ENCODE results near the gene RNF207.

Gene RNF207

DNA sequence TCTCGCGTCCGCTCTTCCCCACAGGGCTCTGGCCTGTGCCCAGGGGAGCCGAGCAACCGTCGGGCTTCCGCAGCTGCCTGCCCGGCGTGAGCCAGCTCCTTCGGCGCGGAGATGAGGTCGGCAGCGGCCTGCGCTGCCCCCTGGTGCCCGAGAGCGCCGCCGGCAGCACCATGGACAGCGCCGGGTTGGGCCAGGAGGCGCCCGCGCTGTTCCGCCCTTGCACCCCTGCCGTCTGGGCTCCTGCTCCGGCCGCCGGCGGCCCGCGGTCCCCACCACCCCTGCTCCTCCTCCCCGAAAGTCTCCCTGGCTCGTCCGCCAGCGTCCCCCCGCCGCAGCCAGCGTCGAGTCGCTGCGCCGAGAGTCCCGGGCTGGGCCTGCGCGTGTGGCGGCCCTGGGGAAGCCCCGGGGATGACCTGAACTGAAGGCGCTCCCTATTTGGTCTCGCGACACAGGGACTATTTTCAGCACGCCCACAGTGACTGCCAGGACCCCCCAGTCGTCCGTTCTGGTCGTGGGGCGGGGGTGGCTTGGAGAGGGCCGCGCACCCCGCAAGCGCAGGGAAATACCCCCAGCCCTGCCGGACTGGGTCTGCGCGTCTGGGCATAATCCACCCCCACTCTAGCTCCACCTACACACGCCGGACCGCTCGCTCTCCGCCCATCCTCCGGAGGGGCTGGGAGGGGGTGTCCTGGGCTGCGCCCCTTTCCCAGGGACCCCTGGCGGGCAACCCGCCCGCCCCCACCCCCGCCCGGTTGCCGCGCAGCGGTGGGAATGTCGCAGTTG, 39.4 kb downstream of the RNF207 start:
- Histone ChIP-seq H3K27me3 (replicated peaks in 2 of 5; ENCODE audit: control insufficient read depth in 4 of 5, insufficient read depth in 5 of 5, low read length in 4 of 5) (peaks cover 0 to 97% (median 53%) of the 10 kb centered on the region in 5 experiments), H3K27ac (ENCODE audit: insufficient read depth in 1 of 2, low read depth in 1 of 2, low read length in 2 of 2, poor library complexity in 1 of 2, severe bottlenecking in 2 of 2) (no peak overlapping the region), H3K4me3 (ENCODE audit: control insufficient read depth in 1 of 7, extremely low read depth in 1 of 7, insufficient read depth in 4 of 7, low read depth in 2 of 7, low read length in 6 of 7) (no peak overlapping the region), H3K36me3 (ENCODE audit: control insufficient read depth in 4 of 4, insufficient read depth in 4 of 4, low read length in 3 of 4) (no peaks in the 10 kb centered on the region), H3K4me1 (ENCODE audit: control extremely low read depth in 1 of 4, control insufficient read depth in 4 of 4, insufficient read depth in 4 of 4, low read length in 3 of 4) (peaks cover 0 to 39% (median 25%) of the 10 kb centered on the region in 4 experiments), H3K9me3 (ENCODE audit: control extremely low read depth in 1 of 5, control insufficient read depth in 4 of 5, insufficient read depth in 2 of 5, low read depth in 1 of 5, low read length in 4 of 5) (no peaks in the 10 kb centered on the region)
- peak; percentile 78 to 89 (median 87) for DNase-seq
- ChIA-PET POLR2A (no interaction called here), CTCF (interaction anchor here (0.6 to 9.1 kb wide), 15 partner anchors 11 to 194 kb away, joined by 3 to 113 read pairs (median 4); no protein-coding TSS in a partner anchor)
- WGBS (ENCODE audit: insufficient coverage) = 1% methylated on average over 39 of the region's 79 CpGs

DNA sequence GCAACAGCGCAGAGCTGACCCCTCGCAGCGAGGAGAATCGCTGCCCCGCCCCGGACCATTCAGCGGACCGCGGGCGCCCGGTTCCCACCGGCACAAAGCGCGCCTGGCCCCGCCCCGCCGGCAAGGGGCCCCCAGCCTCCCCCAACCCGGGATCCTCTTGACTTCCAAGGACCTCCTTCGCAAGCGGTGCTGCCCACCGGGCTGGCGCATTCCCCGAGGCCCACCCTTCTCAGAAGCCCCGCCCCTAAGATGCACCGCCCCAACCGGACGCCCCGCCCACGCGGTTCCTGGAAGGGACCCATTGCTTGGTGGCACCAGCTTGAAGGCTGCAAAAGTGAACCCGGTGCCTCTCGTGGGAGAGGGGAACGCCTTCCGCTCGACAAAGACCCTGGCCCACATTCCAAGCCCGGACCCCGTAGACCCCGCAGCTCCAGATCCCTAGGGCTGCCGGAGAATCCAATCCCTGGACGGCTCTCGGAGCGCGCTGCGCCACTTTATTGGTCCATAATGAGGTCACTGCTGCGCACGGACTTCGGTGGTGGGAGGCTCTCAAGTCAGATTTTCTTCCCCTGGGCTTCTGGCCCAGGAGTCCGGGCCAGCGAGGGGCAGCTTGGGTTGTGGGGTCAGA, 40.1 kb downstream of the RNF207 start:
- H3K27me3 ChIP-seq (replicated peaks in 2 of 5; ENCODE audit: control insufficient read depth in 4 of 5, insufficient read depth in 5 of 5, low read length in 4 of 5) = peaks cover 0 to 97% (median 46%) of the 10 kb centered on the region in 5 experiments
- no peaks in the 10 kb centered on the region for H3K36me3 ChIP-seq (ENCODE audit: control insufficient read depth in 4 of 4, insufficient read depth in 4 of 4, low read length in 3 of 4)
- ChIA-PET POLR2A (interaction anchor here (1.2 kb wide), 1 partner anchor 98 kb away, joined by 5 read pairs; no protein-coding TSS in a partner anchor), CTCF (interaction anchor here (0.8 to 9.1 kb wide), 30 partner anchors 8 to 193 kb away, joined by 3 to 113 read pairs (median 5); partner anchors contain the start of gene HES2)
- peaks cover 0 to 39% (median 25%) of the 10 kb centered on the region in 4 experiments for H3K4me1 ChIP-seq (ENCODE audit: control extremely low read depth in 1 of 4, control insufficient read depth in 4 of 4, insufficient read depth in 4 of 4, low read length in 3 of 4)
- no peak overlapping the region for H3K27ac ChIP-seq (ENCODE audit: insufficient read depth in 1 of 2, low read depth in 1 of 2, low read length in 2 of 2, poor library complexity in 1 of 2, severe bottlenecking in 2 of 2)
- no peaks in the 10 kb centered on the region for H3K9me3 ChIP-seq (ENCODE audit: control extremely low read depth in 1 of 5, control insufficient read depth in 4 of 5, insufficient read depth in 2 of 5, low read depth in 1 of 5, low read length in 4 of 5)
- WGBS (ENCODE audit: insufficient coverage) = 4% methylated on average over 38 of the region's 49 CpGs
- DNase-seq = no peak
- H3K4me3 ChIP-seq (ENCODE audit: control insufficient read depth in 1 of 7, extremely low read depth in 1 of 7, insufficient read depth in 4 of 7, low read depth in 2 of 7, low read length in 6 of 7) = peak overlapping the region in 4 of 7 experiments; percentile 17 to 39 (median 24)

DNA sequence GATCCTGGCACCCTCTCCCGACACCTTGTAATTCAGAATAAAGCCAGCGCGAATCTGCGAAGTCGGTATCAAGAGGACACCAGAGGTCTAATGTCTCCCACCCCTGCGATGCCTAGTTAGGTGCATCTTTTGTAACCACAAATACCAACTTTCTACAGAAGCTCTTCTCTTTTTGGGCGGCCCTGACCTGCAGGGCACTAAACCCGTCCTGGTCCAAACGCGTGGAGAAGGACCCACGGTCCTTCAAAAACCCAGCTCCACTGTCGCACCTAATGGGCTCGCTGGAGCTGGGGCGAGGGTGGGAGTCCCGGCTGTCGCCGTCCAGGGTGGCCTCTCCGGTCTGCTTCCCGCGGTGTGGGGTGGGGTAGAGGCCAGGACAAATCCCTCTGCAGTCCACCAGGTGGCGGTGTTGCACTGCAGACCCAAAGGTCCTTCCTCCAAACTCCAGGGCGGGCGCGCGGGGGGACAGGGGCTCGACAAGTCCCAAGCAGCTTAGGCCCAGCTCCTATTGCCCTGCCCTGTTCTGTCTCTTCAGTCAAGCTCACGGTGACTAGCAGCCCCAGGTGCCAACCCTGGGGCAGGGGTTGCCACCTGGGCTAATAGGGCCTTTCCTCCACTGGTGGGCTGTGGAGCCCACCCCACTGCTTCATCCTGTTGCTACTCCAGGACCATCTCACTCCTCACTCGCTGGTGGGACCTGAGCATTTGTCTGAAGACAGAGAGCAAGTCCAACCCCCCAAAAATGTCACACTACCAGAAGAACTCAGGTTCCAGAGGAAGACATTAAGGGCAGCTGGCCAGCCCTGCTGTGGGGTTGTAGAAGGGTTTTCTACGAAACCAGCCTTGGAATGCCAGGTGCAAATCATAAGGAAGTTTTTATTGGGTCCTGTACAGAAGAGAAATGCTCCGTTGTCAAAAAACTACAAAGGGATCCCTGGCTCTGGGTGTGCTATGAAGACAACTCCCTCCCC, 40.9 kb downstream of the RNF207 start:
- Histone ChIP-seq H3K9me3 (ENCODE audit: control extremely low read depth in 1 of 5, control insufficient read depth in 4 of 5, insufficient read depth in 2 of 5, low read depth in 1 of 5, low read length in 4 of 5) (no peaks in the 10 kb centered on the region), H3K36me3 (ENCODE audit: control insufficient read depth in 4 of 4, insufficient read depth in 4 of 4, low read length in 3 of 4) (no peaks in the 10 kb centered on the region), H3K27ac (ENCODE audit: insufficient read depth in 1 of 2, low read depth in 1 of 2, low read length in 2 of 2, poor library complexity in 1 of 2, severe bottlenecking in 2 of 2) (no peak overlapping the region), H3K27me3 (replicated peaks in 2 of 5; ENCODE audit: control insufficient read depth in 4 of 5, insufficient read depth in 5 of 5, low read length in 4 of 5) (peaks cover 0 to 97% (median 41%) of the 10 kb centered on the region in 5 experiments), H3K4me1 (ENCODE audit: control extremely low read depth in 1 of 4, control insufficient read depth in 4 of 4, insufficient read depth in 4 of 4, low read length in 3 of 4) (peaks cover 0 to 34% (median 23%) of the 10 kb centered on the region in 4 experiments), H3K4me3 (ENCODE audit: control insufficient read depth in 1 of 7, extremely low read depth in 1 of 7, insufficient read depth in 4 of 7, low read depth in 2 of 7, low read length in 6 of 7) (peak overlapping the region in 1 of 7 experiments; percentile 17)
- DNase-seq = peak; percentile 81 to 90 (median 87)
- WGBS (ENCODE audit: insufficient coverage) = 7% methylated on average over 29 of the region's 30 CpGs
- CTCF ChIA-PET = interaction anchor here (0.9 to 9.1 kb wide), 37 partner anchors 9 to 243 kb away, joined by 3 to 113 read pairs (median 5); partner anchors contain the start of gene HES2
- POLR2A ChIA-PET = interaction anchor here (1.2 kb wide), 1 partner anchor 97 kb away, joined by 5 read pairs; no protein-coding TSS in a partner anchor

- DNase-seq = no peak
- no peak overlapping the region for H3K4me3 ChIP-seq (ENCODE audit: control insufficient read depth in 1 of 7, extremely low read depth in 1 of 7, insufficient read depth in 4 of 7, low read depth in 2 of 7, low read length in 6 of 7)
- H3K36me3 ChIP-seq (ENCODE audit: control insufficient read depth in 4 of 4, insufficient read depth in 4 of 4, low read length in 3 of 4) = no peaks in the 10 kb centered on the region
- H3K27ac ChIP-seq (ENCODE audit: insufficient read depth in 1 of 2, low read depth in 1 of 2, low read length in 2 of 2, poor library complexity in 1 of 2, severe bottlenecking in 2 of 2) = no peak overlapping the region
- no peaks in the 10 kb centered on the region for H3K9me3 ChIP-seq (ENCODE audit: control extremely low read depth in 1 of 5, control insufficient read depth in 4 of 5, insufficient read depth in 2 of 5, low read depth in 1 of 5, low read length in 4 of 5)
- POLR2A ChIA-PET = no interaction called here
- CTCF ChIA-PET = interaction anchor here (0.9 to 9.1 kb wide), 27 partner anchors 9 to 243 kb away, joined by 3 to 113 read pairs (median 5); no protein-coding TSS in a partner anchor
- WGBS (ENCODE audit: insufficient coverage) = 100% methylated on average over 2 of the region's 5 CpGs
- peaks cover 0 to 97% (median 40%) of the 10 kb centered on the region in 5 experiments for H3K27me3 ChIP-seq (replicated peaks in 2 of 5; ENCODE audit: control insufficient read depth in 4 of 5, insufficient read depth in 5 of 5, low read length in 4 of 5)
- peaks cover 0 to 29% (median 18%) of the 10 kb centered on the region in 4 experiments for H3K4me1 ChIP-seq (ENCODE audit: control extremely low read depth in 1 of 4, control insufficient read depth in 4 of 4, insufficient read depth in 4 of 4, low read length in 3 of 4)
Observed at GRCh38 chr1:6247651-6248050, 41.7 kb downstream of the RNF207 start.

DNA sequence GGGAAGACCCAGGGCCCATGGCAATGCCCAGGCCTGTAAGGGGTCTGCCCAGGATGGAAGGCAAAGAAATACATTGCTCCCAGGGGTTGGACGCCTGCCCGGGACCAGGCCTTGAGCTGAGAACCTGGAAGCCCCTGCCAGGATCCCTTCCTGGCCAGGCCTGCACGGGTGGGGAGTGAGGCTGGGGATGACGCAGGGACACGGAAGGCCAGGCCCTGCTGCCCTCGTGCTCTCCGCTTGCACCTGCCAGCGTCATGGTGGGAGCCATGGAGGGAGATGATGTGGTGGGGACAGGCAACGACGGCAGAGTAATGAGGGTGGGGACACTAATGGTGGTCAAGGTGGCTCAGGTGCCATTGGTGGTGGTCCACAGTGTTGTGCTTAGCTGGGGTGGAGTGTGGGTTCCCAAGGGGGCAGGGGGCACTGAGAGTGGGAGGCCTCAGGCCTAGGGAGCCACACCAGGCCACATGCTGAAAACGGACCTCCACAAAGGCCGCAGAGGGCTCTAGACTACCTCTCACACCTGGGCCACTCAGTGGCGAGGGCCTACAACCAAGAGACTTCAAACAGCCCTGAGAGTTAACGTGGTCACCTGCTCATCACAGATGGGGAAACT, 42.4 kb downstream of the RNF207 start:
- POLR2A ChIA-PET = no interaction called here
- CTCF ChIA-PET = interaction anchor here (0.8 to 9.1 kb wide), 18 partner anchors 10 to 242 kb away, joined by 3 to 113 read pairs (median 6); no protein-coding TSS in a partner anchor
- Histone ChIP-seq H3K4me1 (ENCODE audit: control extremely low read depth in 1 of 4, control insufficient read depth in 4 of 4, insufficient read depth in 4 of 4, low read length in 3 of 4) (peaks cover 0 to 29% (median 18%) of the 10 kb centered on the region in 4 experiments), H3K36me3 (ENCODE audit: control insufficient read depth in 4 of 4, insufficient read depth in 4 of 4, low read length in 3 of 4) (no peaks in the 10 kb centered on the region), H3K27me3 (replicated peaks in 2 of 5; ENCODE audit: control insufficient read depth in 4 of 5, insufficient read depth in 5 of 5, low read length in 4 of 5) (peaks cover 0 to 93% (median 37%) of the 10 kb centered on the region in 5 experiments), H3K27ac (ENCODE audit: insufficient read depth in 1 of 2, low read depth in 1 of 2, low read length in 2 of 2, poor library complexity in 1 of 2, severe bottlenecking in 2 of 2) (no peak overlapping the region), H3K4me3 (ENCODE audit: control insufficient read depth in 1 of 7, extremely low read depth in 1 of 7, insufficient read depth in 4 of 7, low read depth in 2 of 7, low read length in 6 of 7) (no peak overlapping the region), H3K9me3 (ENCODE audit: control extremely low read depth in 1 of 5, control insufficient read depth in 4 of 5, insufficient read depth in 2 of 5, low read depth in 1 of 5, low read length in 4 of 5) (no peaks in the 10 kb centered on the region)
- DNase-seq = no peak
- WGBS (ENCODE audit: insufficient coverage) = 90% methylated on average over 14 of the region's 14 CpGs

Measured in common myeloid progenitor, CD34-positive (primary cell).